ENCODE data around the gene FAM219A.

Gene FAM219A

GRCh38 chr9:34431667-34432066, 26.7 kb downstream of the FAM219A start:
- TF ChIP-seq CTCF (IDR thresholded peaks at IDR 0.05; ENCODE audit: borderline replicate concordance, control extremely low read depth, extremely low read depth, insufficient read depth, missing control alignments): no peak
- no peak for DNase-seq (ENCODE audit: low spot score)
- in situ Hi-C loops (cut with MboI; ENCODE audit: low sequenced_read_pairs, unreplicated experiment): loop anchor here (10.0 kb wide), 1 partner anchor 173 kb away; no protein-coding TSS in a partner anchor

- in situ Hi-C loops (cut with MboI; ENCODE audit: low sequenced_read_pairs, unreplicated experiment): loop anchor here (10.0 kb wide), 1 partner anchor 174 kb away; no protein-coding TSS in a partner anchor
- TF ChIP-seq CTCF (IDR thresholded peaks at IDR 0.05; ENCODE audit: borderline replicate concordance, control extremely low read depth, extremely low read depth, insufficient read depth, missing control alignments): no peak
- peak; percentile 48 for DNase-seq (ENCODE audit: low spot score)
These were observed 27.4 kb downstream of the FAM219A start for GRCh38 chr9:34430843-34431437.

GRCh38 chr9:34428325-34428958, 29.9 kb downstream of the FAM219A start:
- no peak for TF ChIP-seq CTCF (IDR thresholded peaks at IDR 0.05; ENCODE audit: borderline replicate concordance, control extremely low read depth, extremely low read depth, insufficient read depth, missing control alignments)
- in situ Hi-C loops (cut with MboI; ENCODE audit: low sequenced_read_pairs, unreplicated experiment): no loop called here
- no peak for DNase-seq (ENCODE audit: low spot score)

- DNase-seq (ENCODE audit: low spot score): no peak
- TF ChIP-seq CTCF (IDR thresholded peaks at IDR 0.05; ENCODE audit: borderline replicate concordance, control extremely low read depth, extremely low read depth, insufficient read depth, missing control alignments): no peak
- in situ Hi-C loops (cut with MboI; ENCODE audit: low sequenced_read_pairs, unreplicated experiment): no loop called here
These were observed 31.9 kb downstream of the FAM219A start for GRCh38 chr9:34426347-34427074.

GRCh38 chr9:34419716-34420504, 38.5 kb downstream of the FAM219A start:
- TF ChIP-seq CTCF (IDR thresholded peaks at IDR 0.05; ENCODE audit: borderline replicate concordance, control extremely low read depth, extremely low read depth, insufficient read depth, missing control alignments): no peak
- in situ Hi-C loops (cut with MboI; ENCODE audit: low sequenced_read_pairs, unreplicated experiment): no loop called here
- DNase-seq (ENCODE audit: low spot score): no peak

- in situ Hi-C loops (cut with MboI; ENCODE audit: low sequenced_read_pairs, unreplicated experiment): no loop called here
- TF ChIP-seq CTCF (IDR thresholded peaks at IDR 0.05; ENCODE audit: borderline replicate concordance, control extremely low read depth, extremely low read depth, insufficient read depth, missing control alignments): no peak
- DNase-seq (ENCODE audit: low spot score): no peak
These were observed 40.6 kb downstream of the FAM219A start for GRCh38 chr9:34417734-34418133.
